Karpas-422 (cell line): ENCODE measurements around the gene SLC38A8. TPM values are rescaled to one million over a fixed set of nuclear protein-coding genes. Genes with fewer than 3 reads are reported as not detected.

ENCODE experiments used
- DNase-seq: peaks from one replicate; pipeline ENCODE4 v3.0.0-alpha.2; 2015
- H2AFZ ChIP-seq: fragments of 200-600 bp; sonication (generic); 2 replicates; pipeline ENCODE4 v1.6.1; 2014; ENCODE audit warnings: antibody characterized with exemption, low read length, mixed read lengths
- H3K27ac ChIP-seq: fragments of 200-600 bp; sonication (generic); 2 replicates; pipeline ENCODE4 v1.5.1; 2014; ENCODE audit warnings: mild to moderate bottlenecking, low read length, moderate library complexity
- H3K27me3 ChIP-seq: fragments of 200-600 bp; sonication (generic); 2 replicates; pipeline ENCODE4 v1.6.1; 2014; ENCODE audit warnings: low read length, mixed read lengths
- H3K36me3 ChIP-seq: fragments of 200-600 bp; sonication (generic); 2 replicates; pipeline ENCODE4 v1.6.1; 2014; ENCODE audit warnings: low read length, mixed read lengths; ENCODE audit not compliant: insufficient read depth
- H3K4me1 ChIP-seq: fragments of 200-600 bp; sonication (generic); 2 replicates; pipeline ENCODE4 v1.6.1; 2014; ENCODE audit warnings: mild to moderate bottlenecking, low read length, mixed read lengths
- H3K4me2 ChIP-seq: fragments of 200-600 bp; sonication (generic); 2 replicates; pipeline ENCODE4 v1.6.1; 2014; ENCODE audit warnings: low read length, low read depth, mild to moderate bottlenecking; ENCODE audit not compliant: poor library complexity, severe bottlenecking
- H3K4me3 ChIP-seq: fragments of 200-600 bp; sonication (generic); 2 replicates; pipeline ENCODE4 v1.5.1; 2014; ENCODE audit warnings: mild to moderate bottlenecking, antibody characterized with exemption, low read length, mixed read lengths
- H3K79me2 ChIP-seq: fragments of 200-600 bp; sonication (generic); 2 replicates; pipeline ENCODE4 v1.6.1; 2014; ENCODE audit warnings: mild to moderate bottlenecking, low read length, mixed read lengths
- H3K9ac ChIP-seq: fragments of 200-600 bp; sonication (generic); 2 replicates; pipeline ENCODE4 v1.6.0; 2014; ENCODE audit warnings: low read length
- H3K9me2 ChIP-seq: fragments of 200-600 bp; sonication (generic), shearing (Covaris generic); replicated peaks from 2 replicates; pipeline ENCODE4 v1.6.0; 2014; ENCODE audit warnings: mild to moderate bottlenecking, low read length, moderate library complexity; ENCODE audit not compliant: insufficient read depth
- H3K9me3 ChIP-seq: fragments of 300-700, 200-600 bp; sonication (generic); 2 replicates; pipeline ENCODE4 v1.6.1; 2014; ENCODE audit warnings: low read length, mixed read lengths
- H4K20me1 ChIP-seq: fragments of 200-600 bp; sonication (generic); 2 replicates; pipeline ENCODE4 v1.6.1; 2014; ENCODE audit warnings: mild to moderate bottlenecking, antibody characterized with exemption, low read length, low read depth; ENCODE audit not compliant: insufficient read depth
- total RNA-seq: library from RNA; depleted of rRNA; stranded (reverse); fragments of >200 nt; shearing (Covaris generic); gene quantifications from 2 replicates; pipeline ENCODE4 v1.2.3, GENCODE V29; 2014; ENCODE audit warnings: low replicate concordance

The SLC38A8 gene
- total RNA-seq, 1 experiment from 2014 or later = not detected

GRCh38 chr16:84001726-84002125 lies 40.9 kb downstream of the SLC38A8 start:
- H4K20me1 ChIP-seq = no peaks in the 10 kb centered on the region; the same call in 1 of the 2 replicates
- no peak for DNase-seq
- no peaks in the 10 kb centered on the region for H3K9me3 ChIP-seq
- no peaks in the 10 kb centered on the region for H3K36me3 ChIP-seq
- no peak overlapping the region for H3K27ac ChIP-seq
- no peaks in the 10 kb centered on the region for H3K9me2 ChIP-seq
- H2AFZ ChIP-seq = no peak overlapping the region
- no peaks in the 10 kb centered on the region for H3K4me1 ChIP-seq
- H3K27me3 ChIP-seq = no peaks in the 10 kb centered on the region
- no peak overlapping the region for H3K4me3 ChIP-seq
- H3K79me2 ChIP-seq = no peaks in the 10 kb centered on the region
- H3K4me2 ChIP-seq = no peak overlapping the region
- H3K9ac ChIP-seq = no peak overlapping the region

GRCh38 chr16:84000989-84001642 lies 41.5 kb downstream of the SLC38A8 start:
- Histone ChIP-seq H3K36me3 (no peaks in the 10 kb centered on the region), H3K4me1 (no peaks in the 10 kb centered on the region), H3K9me2 (no peaks in the 10 kb centered on the region), H3K9me3 (no peaks in the 10 kb centered on the region), H3K4me2 (no peak overlapping the region), H3K27me3 (no peaks in the 10 kb centered on the region), H3K27ac (no peak overlapping the region), H2AFZ (no peak overlapping the region), H3K9ac (no peak overlapping the region), H3K79me2 (no peaks in the 10 kb centered on the region), H4K20me1 (no peaks in the 10 kb centered on the region; the same call in 1 of the 2 replicates), H3K4me3 (no peak overlapping the region)
- DNase-seq = no peak

DNA sequence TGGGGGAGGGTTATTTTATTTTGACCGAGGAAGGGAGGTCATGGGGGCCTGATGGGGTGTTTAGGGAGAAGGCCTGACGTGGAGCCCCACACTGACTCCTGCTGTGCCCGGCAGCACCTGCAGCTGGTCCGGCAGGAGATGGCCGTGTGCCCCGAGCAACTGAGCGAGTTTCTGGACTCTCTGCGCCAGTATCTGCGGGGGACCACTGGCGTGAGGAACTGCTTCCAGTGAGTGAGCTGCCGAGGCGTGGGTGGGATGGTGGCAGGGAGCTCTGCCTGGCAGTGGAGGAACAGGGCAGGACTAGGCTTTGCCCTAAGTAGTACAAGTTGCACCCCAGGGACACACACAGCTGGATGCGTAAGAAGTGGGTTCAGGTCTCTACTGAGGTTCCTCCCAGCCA lies 44.5 kb downstream of the SLC38A8 start:
- H3K27ac ChIP-seq = no peak overlapping the region
- H2AFZ ChIP-seq = no peak overlapping the region
- H3K27me3 ChIP-seq = no peaks in the 10 kb centered on the region
- H3K4me1 ChIP-seq = no peaks in the 10 kb centered on the region
- no peak overlapping the region for H3K4me2 ChIP-seq
- no peaks in the 10 kb centered on the region for H4K20me1 ChIP-seq
- no peak overlapping the region for H3K9ac ChIP-seq
- H3K9me3 ChIP-seq = no peaks in the 10 kb centered on the region
- no peaks in the 10 kb centered on the region for H3K36me3 ChIP-seq
- no peak overlapping the region for H3K4me3 ChIP-seq
- no peaks in the 10 kb centered on the region for H3K9me2 ChIP-seq
- DNase-seq = no peak
- no peaks in the 10 kb centered on the region for H3K79me2 ChIP-seq

DNA sequence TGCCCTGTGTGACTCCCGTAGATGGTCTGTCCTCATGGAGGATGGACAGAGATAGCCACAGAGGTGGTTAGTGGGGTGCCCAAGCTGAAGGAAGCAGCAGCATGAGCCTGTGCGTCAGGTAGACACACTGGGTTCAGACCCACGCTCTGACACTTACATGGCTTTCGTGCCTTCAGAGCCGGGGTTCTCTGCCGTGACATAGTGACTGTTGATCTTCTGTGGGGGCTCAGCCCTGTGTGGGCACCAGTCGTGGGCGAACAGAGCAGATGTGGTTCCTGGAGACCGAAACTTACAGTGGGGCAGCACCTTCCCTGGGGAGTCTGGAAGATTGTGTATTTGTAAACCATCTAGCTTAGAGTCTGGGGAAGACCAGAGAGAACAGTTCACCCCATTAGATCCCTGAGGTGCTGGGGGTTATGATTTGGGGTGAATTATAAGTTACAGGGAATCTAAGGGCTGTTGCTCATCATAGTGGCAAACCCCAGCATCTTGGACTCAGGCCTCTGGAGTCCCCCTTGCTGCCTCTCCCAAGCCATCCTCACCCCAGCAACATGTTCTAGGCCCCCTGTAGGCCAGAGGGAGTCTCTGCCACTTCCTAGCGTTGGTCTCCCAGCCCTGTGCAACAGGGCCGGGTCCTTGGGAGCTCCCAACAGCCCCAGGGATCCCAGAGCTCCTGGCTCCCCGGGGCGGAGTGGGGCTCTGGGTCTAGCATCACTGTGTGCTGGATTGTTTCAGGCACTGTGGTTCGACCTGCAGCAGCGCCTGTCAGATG lies 45.9 kb downstream of the SLC38A8 start:
- no peaks in the 10 kb centered on the region for H3K79me2 ChIP-seq
- H3K9me2 ChIP-seq = no peaks in the 10 kb centered on the region
- H4K20me1 ChIP-seq = no peaks in the 10 kb centered on the region
- no peak overlapping the region for H3K4me2 ChIP-seq
- no peaks in the 10 kb centered on the region for H3K4me1 ChIP-seq
- H2AFZ ChIP-seq = no peak overlapping the region
- H3K36me3 ChIP-seq = no peaks in the 10 kb centered on the region
- no peak overlapping the region for H3K9ac ChIP-seq
- peak; percentile 55 for DNase-seq
- no peak overlapping the region for H3K4me3 ChIP-seq
- no peaks in the 10 kb centered on the region for H3K9me3 ChIP-seq
- no peak overlapping the region for H3K27ac ChIP-seq
- H3K27me3 ChIP-seq = no peaks in the 10 kb centered on the region

DNA sequence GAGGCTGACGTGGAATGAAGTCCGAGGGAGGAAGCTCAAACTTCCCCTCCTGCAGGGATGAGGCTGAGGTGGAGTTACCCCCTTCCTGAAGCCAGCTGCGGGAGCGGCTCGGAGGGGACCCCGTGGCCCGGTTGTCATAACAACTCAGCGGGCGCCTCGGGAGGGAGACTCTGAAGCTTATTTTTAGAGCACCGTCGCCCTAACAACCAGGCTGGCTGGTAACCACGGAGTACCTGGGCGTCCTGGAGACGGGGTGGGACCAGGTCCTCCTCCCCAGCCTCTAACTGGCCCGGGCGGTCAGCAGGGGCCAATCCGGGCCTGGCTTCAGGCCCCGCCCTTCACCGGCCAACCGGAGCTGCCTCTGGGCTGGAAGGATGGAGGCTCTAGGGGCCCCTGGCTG lies 46.8 kb downstream of the SLC38A8 start:
- Histone ChIP-seq H3K9me3 (no peaks in the 10 kb centered on the region), H3K36me3 (no peaks in the 10 kb centered on the region), H3K27ac (no peak overlapping the region), H3K9ac (no peak overlapping the region), H3K27me3 (no peaks in the 10 kb centered on the region), H3K4me3 (no peak overlapping the region), H2AFZ (no peak overlapping the region), H3K4me1 (no peaks in the 10 kb centered on the region), H4K20me1 (no peaks in the 10 kb centered on the region), H3K79me2 (no peaks in the 10 kb centered on the region), H3K4me2 (no peak overlapping the region), H3K9me2 (no peaks in the 10 kb centered on the region)
- no peak for DNase-seq

DNA sequence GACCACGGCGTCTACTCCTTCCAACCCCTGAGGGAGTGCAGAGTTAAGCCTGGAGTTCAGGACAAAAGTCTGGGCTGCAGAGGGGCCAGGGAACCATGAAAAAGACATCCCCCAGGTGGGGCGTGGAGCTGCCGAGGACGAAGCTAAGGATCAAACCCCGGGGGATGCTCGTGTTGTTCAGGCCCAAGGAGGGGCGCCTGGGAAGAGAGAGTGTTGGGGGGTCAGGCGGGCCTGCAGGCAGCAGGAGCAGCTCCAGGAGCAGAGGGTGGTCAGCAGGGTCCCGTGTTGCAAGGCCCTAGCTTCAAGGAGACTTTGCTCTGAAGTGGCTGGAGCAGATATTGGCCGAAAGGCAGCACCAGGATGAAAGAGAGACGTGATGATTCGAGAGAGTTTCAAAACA lies 47.9 kb downstream of the SLC38A8 start:
- H3K9me2 ChIP-seq = no peaks in the 10 kb centered on the region
- no peak overlapping the region for H3K4me2 ChIP-seq

GRCh38 chr16:83994087-83994486 lies 48.5 kb downstream of the SLC38A8 start:
- Histone ChIP-seq H3K27me3 (no peaks in the 10 kb centered on the region), H3K27ac (no peak overlapping the region), H3K9me3 (no peaks in the 10 kb centered on the region), H3K9ac (no peak overlapping the region), H3K36me3 (no peaks in the 10 kb centered on the region), H3K9me2 (no peaks in the 10 kb centered on the region), H4K20me1 (no peaks in the 10 kb centered on the region), H3K4me2 (no peak overlapping the region), H2AFZ (no peak overlapping the region), H3K79me2 (no peaks in the 10 kb centered on the region), H3K4me3 (no peak overlapping the region), H3K4me1 (no peaks in the 10 kb centered on the region)
- no peak for DNase-seq

More for the DNA sequence above, 47.9 kb downstream of the SLC38A8 start:
- H3K36me3 ChIP-seq = no peaks in the 10 kb centered on the region
- no peaks in the 10 kb centered on the region for H3K4me1 ChIP-seq
- no peak for DNase-seq
- no peak overlapping the region for H2AFZ ChIP-seq
- H3K79me2 ChIP-seq = no peaks in the 10 kb centered on the region
- H3K4me3 ChIP-seq = no peak overlapping the region
- H4K20me1 ChIP-seq = no peaks in the 10 kb centered on the region
- H3K27ac ChIP-seq = no peak overlapping the region
- H3K27me3 ChIP-seq = no peaks in the 10 kb centered on the region
- no peaks in the 10 kb centered on the region for H3K9me3 ChIP-seq
- H3K9ac ChIP-seq = no peak overlapping the region

DNA sequence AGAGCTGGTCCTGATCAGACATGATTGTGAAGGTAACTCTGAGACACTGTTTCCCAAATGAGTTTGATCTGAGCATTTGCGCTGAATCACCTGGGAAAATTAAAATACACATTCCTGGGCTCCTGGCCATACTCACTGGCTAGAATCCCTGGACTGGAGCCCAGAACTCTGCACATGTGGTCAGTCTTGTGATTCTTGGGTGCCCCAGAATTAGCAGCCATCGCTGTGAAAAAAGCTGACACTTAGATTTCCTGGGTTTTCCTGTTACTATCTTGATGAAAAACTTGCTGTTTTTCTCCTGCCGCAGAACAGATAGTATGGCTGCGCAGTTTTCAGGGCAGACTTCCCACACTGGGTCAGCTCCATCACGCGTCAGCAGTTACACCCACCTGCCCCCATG lies 50.0 kb downstream of the SLC38A8 start:
- Histone ChIP-seq H3K4me3 (no peak overlapping the region), H3K36me3 (no peaks in the 10 kb centered on the region), H3K4me2 (no peak overlapping the region), H3K27ac (no peak overlapping the region), H3K9ac (no peak overlapping the region), H3K4me1 (no peaks in the 10 kb centered on the region), H2AFZ (no peak overlapping the region), H3K27me3 (no peaks in the 10 kb centered on the region), H3K79me2 (no peaks in the 10 kb centered on the region), H3K9me2 (no peaks in the 10 kb centered on the region), H4K20me1 (no peaks in the 10 kb centered on the region), H3K9me3 (no peaks in the 10 kb centered on the region)
- no peak for DNase-seq
